ENCODE measurements around the gene COIL. TPM values are rescaled to one million over a fixed set of nuclear protein-coding genes. Genes with fewer than 3 reads are reported as not detected.

COIL gene
- total and polyA plus RNA-seq, 2 donors (not counting 3 experiments of a cell fraction or from before 2014, with no cell fraction given) = 4.2 to 20.6 TPM

- Histone ChIP-seq H4K20me1 (replicated peaks; ENCODE audit: control insufficient read depth, extremely low read depth, insufficient read depth, low read length) (no peaks in the 10 kb centered on the region), H3K4me3 (replicated peaks in 1 of 3; ENCODE audit: insufficient read depth in 1 of 3, low read depth in 1 of 3, low read length in 3 of 3) (no peak overlapping the region), H3K4me1 (ENCODE audit: control insufficient read depth, extremely low read depth, insufficient read depth, low read length) (peaks cover 10% of the 10 kb centered on the region), H3K4me2 (ENCODE audit: insufficient read depth, low read length) (no peak overlapping the region), H3K9ac (replicated peaks; ENCODE audit: extremely low read depth, insufficient read depth, low read length) (no peak overlapping the region), H2AFZ (ENCODE audit: low read depth, low read length) (no peak overlapping the region), H3K9me3 (replicated peaks; ENCODE audit: control insufficient read depth, insufficient read depth, low read length) (peaks cover 1% of the 10 kb centered on the region), H3K9me1 (replicated peaks; ENCODE audit: control insufficient read depth, extremely low read depth, insufficient read depth, low read length) (no peaks in the 10 kb centered on the region), H3K27me3 (ENCODE audit: control insufficient read depth in 2 of 2, insufficient read depth in 2 of 2, low read length in 2 of 2) (no peaks in the 10 kb centered on the region), H3K27ac (ENCODE audit: insufficient read depth, low read depth, low read length) (no peak overlapping the region), H3K36me3 (ENCODE audit: control insufficient read depth in 2 of 2, extremely low read depth in 1 of 2, insufficient read depth in 2 of 2, low read length in 2 of 2) (no peaks in the 10 kb centered on the region), H3K79me2 (ENCODE audit: control insufficient read depth, insufficient read depth, low read length) (no peaks in the 10 kb centered on the region)
- intact Hi-C loops (cut with micrococcal nuclease) (no loop called here), dilution Hi-C loops (cut with MboI; ENCODE audit: extremely low pct_ligation_motif_present, low sequenced_read_pairs) (no loop called here)
- no peak for FAIRE-seq
- TF ChIP-seq POLR2A (IDR thresholded peaks at IDR 0.05; ENCODE audit: low read depth, low read length) = no peak
- no peak for TF ChIP-seq CTCF (IDR thresholded peaks at IDR 0.05; ENCODE audit: extremely low read depth in 1 of 2, insufficient read depth in 1 of 2, low read depth in 1 of 2, low read length in 2 of 2)
- TF ChIP-seq MYC (IDR thresholded peaks at IDR 0.05; ENCODE audit: low read depth, low read length) = no peak
- TF ChIP-seq EZH2 (IDR thresholded peaks at IDR 0.05; ENCODE audit: borderline replicate concordance, low read depth, low read length, severe bottlenecking) = no peak
- no peak for TF ChIP-seq POLR2AphosphoS5 (IDR thresholded peaks at IDR 0.05; ENCODE audit: insufficient read depth, low read depth, low read length)
- no peak for TF ChIP-seq FOS (IDR thresholded peaks at IDR 0.05; ENCODE audit: borderline replicate concordance, insufficient read depth, low read length)
- no peak for TF ChIP-seq JUN (IDR thresholded peaks at IDR 0.05; ENCODE audit: borderline replicate concordance, insufficient read depth, insufficient read length, low read depth)
- no peak for TF ChIP-seq MAX (IDR thresholded peaks at IDR 0.05; ENCODE audit: insufficient read depth, insufficient read length)
- no peak for TF ChIP-seq GATA2 (IDR thresholded peaks at IDR 0.05; ENCODE audit: insufficient read depth, insufficient read length, low read depth, low read length)
- CTCF ChIA-PET = interaction anchor here (1.0 to 1.6 kb wide), 2 partner anchors 10 to 107 kb away, joined by 3 to 4 read pairs; no protein-coding TSS in a partner anchor
- no TSS peak for BruUV-seq (replicated peaks)
- DNase-seq (ENCODE audit: low read depth, low spot score) = no peak
- POLR2A ChIA-PET = no interaction called here
These were observed 34.6 kb downstream of the COIL start for GRCh38 chr17:56926270-56926669.
